SHP77 (cell line): ENCODE measurements around the gene TNIK.

Source experiments
- DNase-seq, 2 experiments: peaks; one replicate each; lab custom pipeline; 2025; lab: John Stamatoyannopoulos, UW

TNIK gene

DNA sequence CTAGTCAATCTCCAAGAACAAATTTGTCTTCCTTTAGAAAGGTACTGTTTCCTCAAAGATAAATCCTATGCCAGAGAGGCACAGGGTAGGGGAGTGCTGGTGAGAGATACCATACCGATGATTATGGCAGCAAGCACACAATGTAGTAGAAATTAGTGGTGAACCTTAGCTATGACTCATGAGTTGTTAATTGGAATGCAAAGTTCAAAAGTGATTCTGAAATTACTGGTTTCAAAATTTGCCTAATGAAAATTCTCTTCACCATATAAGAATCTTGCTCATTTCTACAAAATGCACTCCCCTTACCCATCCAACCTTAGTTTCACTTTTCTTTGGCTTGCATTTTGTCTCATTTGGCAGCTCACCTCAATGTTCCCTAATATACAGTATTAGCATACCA is 294.2 kb downstream of the TNIK start:
- no peak for DNase-seq

DNA sequence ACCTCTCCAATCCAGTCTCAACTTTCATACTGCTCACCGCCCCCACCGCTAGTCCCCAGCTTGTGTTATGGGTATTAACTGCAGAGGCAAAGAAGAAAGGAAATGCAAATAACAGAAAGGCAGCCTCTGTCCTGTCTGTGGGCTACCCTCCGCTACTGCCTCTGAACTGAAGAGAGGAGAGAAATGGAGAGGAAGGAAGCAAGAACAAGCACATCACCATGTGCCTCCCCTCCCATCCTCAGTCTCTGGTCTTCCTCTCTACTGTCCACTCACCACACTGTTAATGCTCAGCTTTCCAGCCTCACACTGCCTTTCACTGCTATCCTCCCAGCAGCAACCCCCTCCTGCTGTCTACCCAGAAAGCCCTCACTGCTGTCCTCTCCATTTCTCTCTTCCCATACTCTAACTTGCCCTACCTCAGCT is 294.7 kb downstream of the TNIK start:
- DNase-seq = no peak

DNA sequence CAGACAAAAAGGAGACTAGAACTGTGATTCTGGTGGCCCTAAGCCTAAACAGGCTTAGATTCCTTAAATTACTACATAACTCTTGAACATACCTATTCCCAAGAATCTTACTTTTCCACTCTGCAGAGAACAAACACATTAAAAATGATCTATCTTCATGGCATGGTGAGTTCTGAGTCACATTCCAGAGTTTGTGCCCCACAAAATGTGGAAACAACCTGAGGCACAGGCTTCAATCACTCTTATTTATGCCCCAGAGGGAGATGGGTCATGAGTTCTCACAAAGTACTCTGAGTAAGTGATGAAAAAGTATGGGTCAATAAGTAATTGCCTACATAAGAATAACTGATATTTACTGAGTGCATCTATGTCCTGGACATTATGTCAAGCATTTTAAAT is 296.1 kb downstream of the TNIK start:
- DNase-seq = no peak

DNA sequence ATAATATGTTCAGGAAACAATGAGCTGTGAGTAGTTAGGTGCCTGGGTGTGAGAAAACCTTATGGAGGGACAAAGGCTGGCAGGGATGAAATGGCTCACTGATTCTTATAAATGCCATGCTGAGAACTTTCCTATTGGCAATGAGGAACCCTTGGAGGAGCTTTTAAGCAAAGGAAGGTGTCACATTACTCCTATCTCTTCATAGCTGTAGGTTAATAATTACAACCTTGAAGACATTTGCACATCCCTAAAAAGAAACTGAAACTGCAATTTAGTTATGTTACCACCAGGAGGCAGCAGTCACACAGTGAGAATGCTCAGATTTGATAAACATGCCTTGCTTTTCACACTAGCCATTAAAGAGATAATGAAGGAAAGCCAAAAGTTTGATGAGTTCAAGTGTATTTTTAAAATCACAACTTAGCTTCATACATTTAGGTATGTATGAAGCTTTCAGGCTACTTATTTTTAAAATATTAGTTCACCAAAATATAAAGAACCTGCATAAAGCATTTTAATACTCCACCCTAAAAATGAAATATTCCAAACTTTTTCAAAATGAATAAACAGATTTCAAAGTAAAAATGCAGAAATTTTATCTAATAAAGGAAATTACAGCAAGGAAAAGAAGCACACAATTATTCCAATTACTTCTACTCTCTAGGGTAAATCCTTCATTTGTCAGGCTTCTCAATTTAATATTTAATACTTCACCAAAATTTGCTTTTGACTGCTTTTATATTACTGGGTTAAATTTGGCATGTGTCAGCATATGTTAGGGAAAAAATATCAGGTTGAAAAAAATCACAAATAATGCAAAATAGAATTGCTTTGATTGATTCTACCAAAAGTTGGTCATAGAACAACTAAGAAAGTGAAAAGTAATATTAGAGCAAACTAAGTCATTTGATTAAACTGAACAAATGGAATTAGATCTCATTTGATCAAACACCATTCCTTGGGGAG is 296.8 kb downstream of the TNIK start:
- DNase-seq = no peak

DNA sequence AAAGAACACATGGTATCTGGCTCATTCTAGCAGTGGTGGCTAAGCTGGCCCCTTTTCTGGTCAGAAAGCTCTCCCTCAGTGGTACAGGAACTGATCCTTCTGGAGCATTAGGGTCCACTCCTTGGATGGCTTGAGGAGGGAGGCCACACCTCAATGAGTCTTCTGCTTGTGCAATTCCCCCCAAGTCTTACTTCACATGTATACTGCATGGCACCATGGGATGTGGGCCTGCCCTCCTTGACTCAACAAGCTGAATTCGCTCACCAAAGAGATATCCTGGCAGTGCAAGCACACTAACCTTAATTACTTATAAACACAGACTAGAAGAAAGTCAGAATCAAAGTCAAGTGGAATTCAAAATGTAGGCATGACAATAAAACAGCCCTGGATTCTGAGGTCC is 299.9 kb downstream of the TNIK start:
- no peak for DNase-seq

DNA sequence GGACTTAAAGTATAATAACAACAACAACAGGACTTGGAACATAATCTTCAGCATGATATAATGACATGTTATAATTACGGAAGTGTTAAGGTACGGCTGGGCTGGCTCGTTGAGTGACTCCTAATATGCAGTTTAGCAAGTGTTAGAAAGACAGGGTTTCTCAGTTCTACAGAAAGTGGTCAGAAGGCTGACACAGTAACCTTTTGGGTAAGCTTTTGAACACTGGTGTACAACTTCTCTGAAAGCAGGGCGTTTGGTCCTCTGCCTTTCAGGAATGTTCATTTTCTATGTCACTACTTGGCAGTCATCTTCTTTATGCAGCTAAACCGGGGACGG is 300.4 kb downstream of the TNIK start:
- DNase-seq = no peak

DNA sequence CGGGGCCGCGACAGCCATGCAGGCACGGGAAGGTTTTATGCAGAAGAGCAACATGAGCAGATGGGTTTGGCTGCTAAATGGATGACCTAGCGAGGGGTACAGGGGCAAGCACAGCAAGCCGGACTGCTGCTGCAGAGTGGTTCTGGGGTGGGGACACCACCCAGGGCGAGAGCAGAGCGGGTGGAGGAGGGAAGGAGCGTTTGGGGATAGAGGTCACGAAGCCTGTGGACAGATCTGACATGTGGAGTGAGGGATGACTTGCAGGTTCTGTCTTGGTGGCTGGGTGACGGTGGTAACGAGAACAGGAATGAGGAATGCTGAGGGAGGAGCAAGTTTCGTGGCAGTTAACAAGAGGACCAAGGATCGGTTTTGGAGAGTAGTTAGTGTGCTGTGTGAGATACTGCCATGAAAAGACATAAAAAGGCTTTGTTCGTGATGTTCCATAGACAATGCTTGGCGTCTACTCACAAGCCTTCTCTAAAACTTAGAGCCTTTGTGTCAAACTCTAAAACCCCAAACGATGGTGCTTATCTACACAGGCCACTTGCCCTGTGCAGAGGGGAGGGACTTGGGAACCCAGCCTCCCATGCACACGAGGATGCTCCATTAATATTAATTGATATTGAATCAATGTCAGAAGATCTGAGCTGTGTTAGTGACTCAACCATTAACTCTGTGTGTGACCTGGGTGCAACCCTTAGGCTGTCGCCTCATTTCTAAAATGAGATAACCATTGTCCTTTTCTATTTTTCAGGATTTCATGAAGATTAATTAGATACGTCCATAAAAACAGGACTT is 301.0 kb downstream of the TNIK start:
- DNase-seq = no peak

DNA sequence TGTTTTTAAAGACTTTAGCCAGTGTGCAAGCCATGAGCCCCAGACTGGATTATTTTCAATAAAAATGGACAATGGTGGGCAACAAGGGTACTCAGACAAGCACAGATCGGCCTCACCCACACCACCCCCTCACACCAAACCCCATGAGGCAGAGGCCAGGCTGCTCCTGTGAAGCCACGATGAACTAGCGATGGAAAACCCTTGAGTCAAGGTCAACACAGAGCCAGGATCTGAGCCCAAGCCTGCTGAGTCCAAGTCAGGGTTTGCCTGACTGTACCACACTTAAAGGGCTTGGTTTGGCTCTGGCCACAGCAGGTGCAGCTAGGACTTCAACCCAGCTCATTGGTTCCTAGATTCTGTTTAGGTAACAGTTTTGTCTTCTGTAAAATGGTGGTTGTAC is 302.2 kb downstream of the TNIK start:
- no peak for DNase-seq

DNA sequence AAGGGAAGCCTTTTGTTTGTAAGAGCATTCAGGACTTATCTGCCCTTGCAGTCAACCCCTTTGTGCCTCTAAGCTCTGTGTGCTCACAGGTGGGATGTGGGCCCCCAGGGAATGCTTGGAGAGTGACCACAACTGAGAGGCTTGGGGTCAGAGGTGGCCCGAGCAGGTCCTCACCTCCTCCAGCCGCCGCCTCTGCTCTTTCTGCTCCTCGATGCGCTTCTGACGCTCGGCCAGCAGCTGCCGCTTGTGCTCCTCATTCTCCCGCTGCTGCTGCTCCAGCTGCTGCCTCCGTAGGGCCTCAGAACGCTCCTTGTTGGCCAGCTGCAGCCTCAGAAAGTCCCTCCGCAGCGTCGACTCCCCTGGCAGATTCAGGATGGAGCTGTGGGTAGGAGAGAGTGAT is 302.9 kb downstream of the TNIK start:
- DNase-seq = peak; percentile 46 to 71

DNA sequence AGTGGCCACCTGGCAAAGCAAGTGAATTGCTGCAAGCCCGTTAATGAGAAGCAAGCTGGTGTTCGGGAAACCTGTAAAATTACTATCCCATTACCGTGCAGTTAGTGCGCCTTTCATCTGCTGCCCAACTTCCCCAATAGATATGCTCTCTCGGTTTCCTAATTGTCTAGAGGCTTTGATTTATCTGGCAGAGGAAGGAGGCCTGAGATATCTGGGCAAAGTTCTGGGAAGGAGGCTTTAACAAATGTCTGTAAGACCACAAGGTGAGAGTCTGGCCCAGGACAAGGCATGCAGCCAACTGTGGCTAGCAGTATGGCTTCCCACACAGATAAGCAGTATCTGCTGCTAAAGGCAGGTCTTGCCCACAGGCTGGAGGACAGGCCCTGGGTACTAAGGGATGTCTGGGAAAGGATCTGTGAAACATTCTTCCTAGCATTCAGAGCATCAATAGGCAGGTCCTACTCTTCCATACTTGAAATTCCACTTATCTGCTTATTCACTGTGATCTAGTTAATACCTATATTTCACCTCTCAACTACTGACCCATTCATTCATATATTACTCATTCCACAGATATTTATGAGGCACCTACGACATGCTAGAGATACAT is 303.7 kb downstream of the TNIK start:
- no peak for DNase-seq

DNA sequence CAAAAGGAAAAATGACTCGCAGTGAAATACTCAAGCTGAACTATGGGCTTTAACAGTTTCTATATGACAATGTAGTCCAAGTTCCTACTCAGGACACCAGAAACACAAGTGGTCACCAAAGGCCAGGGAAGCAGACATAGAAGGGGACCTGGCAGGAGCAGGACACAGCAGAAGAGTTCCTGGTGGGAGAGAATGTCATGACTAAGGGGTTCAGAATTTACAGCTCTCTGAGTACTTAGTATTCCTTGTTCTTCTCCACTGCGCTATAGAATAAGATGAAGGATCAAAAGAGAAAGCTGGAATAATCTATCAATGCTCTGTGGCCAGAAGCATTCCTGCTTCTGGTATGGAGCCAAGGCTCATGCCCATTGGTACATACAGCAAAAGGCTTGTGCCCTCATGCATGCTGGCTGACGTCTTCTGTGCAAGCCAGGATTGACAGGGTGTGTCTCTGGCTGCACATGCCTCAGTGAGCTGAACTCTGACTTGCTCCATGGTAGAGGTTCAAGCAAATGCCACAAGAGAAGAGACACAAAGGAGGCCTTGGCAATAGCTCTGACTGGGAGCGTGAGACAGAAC is 305.0 kb downstream of the TNIK start:
- DNase-seq = no peak

DNA sequence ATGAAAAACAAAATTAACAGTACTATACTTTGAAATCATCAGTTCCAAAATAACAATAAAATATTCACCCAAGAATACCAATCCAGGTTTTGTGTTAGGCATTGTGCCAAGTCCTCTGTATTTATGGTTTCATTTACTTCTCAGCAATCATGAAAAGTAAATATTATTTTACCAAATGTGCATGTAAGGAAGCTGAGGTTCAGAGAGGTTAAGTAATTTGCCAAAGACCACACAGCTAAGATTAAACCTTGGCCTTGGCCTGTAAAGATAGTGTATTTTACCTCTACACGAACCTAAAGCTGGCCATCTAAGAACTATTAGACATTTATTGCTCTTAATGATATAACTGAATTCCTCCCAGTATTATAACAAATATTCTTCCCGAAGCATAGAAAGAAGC is 309.3 kb downstream of the TNIK start:
- DNase-seq = no peak

DNA sequence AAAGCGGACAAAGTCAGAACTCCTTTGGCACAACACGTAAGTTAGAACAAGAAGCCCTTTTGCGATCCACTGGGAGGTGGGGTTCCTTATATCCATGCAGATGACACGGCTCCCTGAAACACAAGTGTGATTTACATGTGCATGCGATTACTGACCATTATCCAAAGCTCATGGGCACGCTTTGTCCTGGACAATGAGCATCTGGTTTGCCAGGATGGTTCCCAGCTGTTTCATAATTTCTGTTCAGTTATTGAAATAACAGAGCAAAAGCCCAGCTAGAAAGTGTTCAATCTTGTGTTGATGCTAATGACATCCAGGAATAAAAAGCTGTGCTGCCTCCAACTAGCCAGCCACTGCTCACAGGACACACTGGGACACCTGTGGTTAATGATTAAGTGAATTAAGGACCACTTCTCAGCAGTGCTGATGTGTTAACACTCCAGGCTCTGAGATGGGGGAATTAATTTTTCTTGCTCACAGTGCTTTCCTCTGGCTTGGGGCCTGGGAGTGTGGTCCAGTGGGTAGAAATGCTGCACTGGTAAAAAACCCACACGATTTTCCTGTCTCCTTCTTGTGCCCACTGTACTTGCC is 310.6 kb downstream of the TNIK start:
- DNase-seq = no peak

DNA sequence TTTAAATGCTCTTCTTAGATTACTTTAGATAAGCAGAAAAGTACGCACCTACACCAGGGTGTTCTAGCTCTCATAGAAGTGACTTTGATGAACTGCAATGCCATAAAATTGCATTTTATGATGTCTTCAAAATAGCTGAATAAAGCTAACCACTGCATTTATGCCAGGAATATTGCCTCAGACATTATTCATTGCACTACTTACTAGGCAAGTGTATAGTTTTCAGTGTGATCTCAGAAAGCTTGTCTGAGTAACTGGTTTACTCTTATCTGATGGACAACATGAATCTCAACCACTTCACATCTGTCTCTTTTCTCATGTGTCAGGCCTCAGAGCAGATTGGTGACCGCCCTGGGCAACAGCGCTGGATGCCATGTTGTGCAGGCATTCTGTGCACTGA is 314.4 kb downstream of the TNIK start:
- DNase-seq = no peak

DNA sequence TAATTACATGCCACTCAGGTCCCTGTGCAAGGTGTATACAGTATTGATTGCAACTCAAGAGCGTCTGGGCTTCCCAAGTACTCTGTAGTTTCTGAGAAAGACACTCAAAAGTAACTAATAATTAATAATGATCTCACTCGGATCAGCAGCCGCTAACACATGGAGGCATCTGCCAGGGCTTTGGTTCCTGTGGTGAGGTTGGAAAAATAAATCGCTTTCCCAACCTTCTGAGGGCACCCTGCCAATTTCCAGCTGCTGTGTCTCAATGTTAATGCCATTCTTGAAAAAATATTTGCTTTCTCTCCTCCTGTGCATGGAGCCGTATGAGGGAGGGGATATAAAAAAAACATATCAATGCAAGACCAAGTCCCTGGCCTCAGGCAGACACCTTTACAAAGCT is 317.2 kb downstream of the TNIK start:
- DNase-seq = peak; percentile 23 to 27

DNA sequence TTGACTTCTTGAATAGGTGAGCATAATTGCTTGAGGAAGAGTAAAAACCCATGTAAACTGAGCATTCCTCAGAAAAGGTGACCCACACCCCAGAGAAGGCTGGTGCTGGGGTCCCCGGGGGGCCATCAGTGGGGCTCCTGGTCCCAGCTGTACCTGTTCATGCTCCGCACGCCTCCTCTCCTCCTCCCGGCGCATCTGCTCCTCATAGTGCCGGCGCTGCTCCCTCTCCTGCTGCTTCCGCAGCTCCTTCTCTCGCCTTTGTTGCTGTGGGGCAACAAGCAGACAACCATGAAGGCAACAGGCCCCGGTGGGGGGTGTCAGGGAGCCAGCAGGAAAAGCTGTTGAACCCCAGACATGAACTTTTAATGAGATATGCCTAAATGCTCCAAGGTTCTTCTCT is 320.0 kb downstream of the TNIK start:
- DNase-seq = no peak

DNA sequence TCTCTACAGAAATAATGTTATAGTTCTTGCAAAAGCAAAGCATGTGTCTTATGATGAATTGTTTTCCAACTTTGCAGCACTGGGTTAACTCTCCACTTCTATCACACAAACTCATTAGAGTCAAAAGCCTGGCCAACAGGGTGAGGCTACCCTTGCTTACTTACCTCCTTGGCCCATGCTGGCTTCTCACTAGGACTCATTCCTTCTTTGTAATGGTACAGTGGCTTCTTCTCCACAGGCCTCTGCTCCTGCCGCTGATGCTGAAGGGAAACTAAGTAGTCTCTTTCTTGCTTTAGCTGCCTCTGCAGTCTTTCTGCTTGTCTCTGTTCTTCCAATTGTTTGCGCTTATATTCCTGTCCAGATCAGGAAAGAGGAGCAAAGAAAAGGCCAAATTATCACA is 322.2 kb downstream of the TNIK start:
- no peak for DNase-seq

DNA sequence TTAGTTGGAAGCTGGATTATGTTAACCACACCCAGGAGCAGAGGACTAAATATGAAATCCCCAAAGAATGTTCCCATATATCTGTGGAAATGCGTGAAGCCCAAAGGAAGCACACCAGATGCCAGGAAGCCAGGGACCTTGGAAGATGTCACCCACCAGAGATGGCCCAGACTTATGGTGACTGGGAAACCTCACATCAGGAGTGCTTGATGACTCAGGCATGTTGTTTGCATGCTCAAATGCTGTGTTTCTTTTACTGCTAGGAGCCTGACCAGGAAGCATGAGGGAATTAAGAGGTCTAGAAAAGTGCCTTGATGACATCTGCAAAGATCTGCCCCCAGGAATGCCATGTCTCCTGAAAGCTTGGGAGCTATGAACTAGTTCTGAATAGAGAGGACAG is 324.7 kb downstream of the TNIK start:
- no peak for DNase-seq

DNA sequence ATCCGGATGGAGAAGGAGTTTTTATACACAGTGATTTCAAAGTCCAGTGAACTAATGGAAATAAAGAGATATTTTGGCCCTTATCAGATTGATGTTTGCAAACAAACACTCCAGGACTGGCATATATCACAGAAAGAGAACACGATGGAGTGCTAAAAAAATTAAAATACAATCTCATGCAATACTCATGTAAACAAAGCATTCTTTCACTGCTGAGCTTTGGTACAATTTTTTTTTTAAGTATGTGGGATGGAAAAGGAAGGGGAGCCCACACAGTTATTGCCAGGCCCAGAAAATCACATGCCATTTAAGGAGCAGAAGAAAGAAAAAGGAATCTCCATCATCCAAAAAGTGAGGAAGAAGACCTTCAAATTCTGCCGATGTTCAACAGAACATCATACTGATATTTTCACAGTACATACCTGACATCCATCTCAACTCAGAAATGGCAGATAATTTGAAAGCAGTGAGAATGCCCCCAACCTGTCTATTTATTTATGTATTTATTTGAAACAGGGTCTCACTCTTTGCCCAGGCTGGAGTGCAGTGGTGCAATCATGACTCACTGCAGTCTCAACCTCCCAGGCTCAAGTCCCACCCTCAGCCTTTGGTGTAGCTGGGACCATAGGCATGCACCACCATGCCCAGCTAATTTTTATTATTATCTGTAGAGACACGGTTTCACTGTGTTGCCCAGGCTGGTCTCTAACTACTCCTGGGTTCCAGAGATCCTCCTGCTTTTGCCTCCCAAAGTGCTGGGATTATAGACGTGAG is 326.2 kb downstream of the TNIK start:
- no peak for DNase-seq

DNA sequence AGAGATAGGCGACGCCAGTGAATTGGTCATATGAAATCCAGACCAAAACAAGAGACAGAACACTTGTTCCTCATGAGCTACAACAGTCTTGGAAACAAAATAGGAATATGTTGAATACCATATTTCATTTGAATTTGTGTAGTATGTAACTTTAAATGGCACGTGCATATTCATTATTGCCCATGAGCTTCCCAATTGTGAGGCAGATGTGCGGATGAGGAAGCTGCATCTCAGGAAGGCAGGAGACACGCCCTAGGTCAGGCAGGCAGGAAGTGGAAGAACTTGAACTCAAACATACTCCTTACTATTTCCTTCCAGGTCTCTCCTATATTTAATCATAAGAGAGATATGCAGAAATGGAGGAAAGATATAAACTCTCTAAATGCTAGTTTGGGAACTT is 326.9 kb downstream of the TNIK start:
- DNase-seq = no peak

DNA sequence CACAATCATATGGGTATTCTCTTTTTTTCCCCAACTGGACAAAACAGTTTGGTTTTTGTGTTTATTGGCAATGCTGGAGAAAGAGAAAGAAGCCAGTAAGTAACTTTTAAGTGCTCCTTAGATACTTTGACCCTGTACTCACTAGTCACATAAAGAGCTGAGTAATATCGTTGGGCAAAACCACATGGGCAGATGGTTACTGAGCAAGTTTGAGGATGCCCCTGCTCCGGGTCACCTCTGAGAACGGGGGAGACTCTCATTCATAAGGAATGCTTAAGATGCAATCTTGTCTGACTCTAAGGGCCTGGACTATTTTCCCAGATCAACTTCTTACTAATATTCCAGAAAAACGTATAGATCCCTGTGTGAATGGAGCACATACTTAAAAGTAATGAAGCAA is 327.3 kb downstream of the TNIK start:
- no peak for DNase-seq
